ENCODE measurements around the gene ZNF185. TPM values are rescaled to one million over a fixed set of nuclear protein-coding genes. Genes with fewer than 3 reads are reported as not detected.

The ZNF185 gene
- total RNA-seq, 1 experiment from 2014 or later = 5.9 TPM

DNA sequence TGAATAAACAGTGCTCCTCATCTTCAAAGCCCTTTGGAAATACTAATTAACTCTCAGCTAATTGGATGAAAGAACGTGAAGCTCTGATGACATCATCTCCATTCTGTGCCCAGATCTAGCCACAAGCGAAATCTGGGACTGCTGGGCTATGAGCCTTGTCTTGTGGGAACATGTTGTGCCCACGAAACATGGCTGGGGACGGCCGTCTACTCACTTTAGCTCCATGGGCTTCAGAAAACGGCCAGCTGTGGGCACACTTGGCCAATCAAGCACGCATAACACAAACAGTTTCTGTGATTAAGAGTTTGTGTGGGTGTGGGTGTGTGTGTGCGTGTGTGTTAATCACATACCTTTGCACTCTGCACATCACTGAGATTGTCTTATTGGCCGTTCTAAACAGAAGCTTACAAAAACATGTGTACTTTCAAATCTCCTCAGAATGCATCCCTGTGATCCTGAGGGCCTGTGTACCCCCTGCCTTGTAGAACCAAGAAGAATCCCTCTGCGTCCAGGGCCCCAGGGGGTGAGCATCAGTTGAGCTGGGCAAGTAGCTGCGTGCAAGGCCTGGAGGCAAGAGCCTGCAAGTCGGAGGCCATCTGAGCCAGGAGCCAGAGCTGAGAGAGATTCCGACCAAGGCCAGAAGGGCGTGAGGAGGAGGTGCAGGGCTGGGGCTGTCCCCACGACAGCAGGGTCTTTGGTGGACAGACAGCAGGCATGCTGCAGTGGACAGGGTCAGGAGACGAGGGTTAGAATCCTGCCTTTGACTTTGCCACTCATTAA lies 18.7 kb upstream of the ZNF185 start:
- Mint-ChIP-seq H3K4me3 (ENCODE audit: unreplicated experiment) (no peak overlapping the region), H3K4me1 (ENCODE audit: low read depth, unreplicated experiment) (no peaks in the 10 kb centered on the region), H3K27me3 (ENCODE audit: insufficient read depth, unreplicated experiment) (no peaks in the 10 kb centered on the region), H3K9me3 (ENCODE audit: unreplicated experiment) (no peaks in the 10 kb centered on the region), H3K27ac (ENCODE audit: unreplicated experiment) (no peak overlapping the region), H3K36me3 (ENCODE audit: insufficient read depth, unreplicated experiment) (peaks cover 9% of the 10 kb centered on the region)
- no peaks in the 10 kb centered on the region for H3K4me1 ChIP-seq
- no peaks in the 10 kb centered on the region for H3K36me3 ChIP-seq (ENCODE audit: control insufficient read depth, insufficient read depth, low read length)
- no peaks in the 10 kb centered on the region for H3K9me3 ChIP-seq
- TF ChIP-seq, protein P1, sequence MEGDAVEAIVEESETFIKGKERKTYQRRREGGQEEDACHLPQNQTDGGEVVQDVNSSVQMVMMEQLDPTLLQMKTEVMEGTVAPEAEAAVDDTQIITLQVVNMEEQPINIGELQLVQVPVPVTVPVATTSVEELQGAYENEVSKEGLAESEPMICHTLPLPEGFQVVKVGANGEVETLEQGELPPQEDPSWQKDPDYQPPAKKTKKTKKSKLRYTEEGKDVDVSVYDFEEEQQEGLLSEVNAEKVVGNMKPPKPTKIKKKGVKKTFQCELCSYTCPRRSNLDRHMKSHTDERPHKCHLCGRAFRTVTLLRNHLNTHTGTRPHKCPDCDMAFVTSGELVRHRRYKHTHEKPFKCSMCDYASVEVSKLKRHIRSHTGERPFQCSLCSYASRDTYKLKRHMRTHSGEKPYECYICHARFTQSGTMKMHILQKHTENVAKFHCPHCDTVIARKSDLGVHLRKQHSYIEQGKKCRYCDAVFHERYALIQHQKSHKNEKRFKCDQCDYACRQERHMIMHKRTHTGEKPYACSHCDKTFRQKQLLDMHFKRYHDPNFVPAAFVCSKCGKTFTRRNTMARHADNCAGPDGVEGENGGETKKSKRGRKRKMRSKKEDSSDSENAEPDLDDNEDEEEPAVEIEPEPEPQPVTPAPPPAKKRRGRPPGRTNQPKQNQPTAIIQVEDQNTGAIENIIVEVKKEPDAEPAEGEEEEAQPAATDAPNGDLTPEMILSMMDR (IDR thresholded peaks at IDR 0.05; ENCODE audit: insufficient read depth in 1 of 2, low read depth in 1 of 2, low read length in 1 of 2, severe bottlenecking in 1 of 2, unreplicated experiment in 1 of 2) = no peak
- H3K4me3 ChIP-seq (ENCODE audit: low read depth, low read length) = no peak overlapping the region
- DNase-seq = no peak
- POLR2A ChIA-PET = no interaction called here
- CTCF ChIA-PET = no interaction called here
- intact Hi-C loops (cut with micrococcal nuclease; ENCODE audit: unreplicated experiment) = no loop called here
- no peaks in the 10 kb centered on the region for H3K27me3 ChIP-seq (replicated peaks; ENCODE audit: control insufficient read depth, insufficient read depth, low read length)
- BruUV-seq (replicated peaks) = no TSS peak

DNA sequence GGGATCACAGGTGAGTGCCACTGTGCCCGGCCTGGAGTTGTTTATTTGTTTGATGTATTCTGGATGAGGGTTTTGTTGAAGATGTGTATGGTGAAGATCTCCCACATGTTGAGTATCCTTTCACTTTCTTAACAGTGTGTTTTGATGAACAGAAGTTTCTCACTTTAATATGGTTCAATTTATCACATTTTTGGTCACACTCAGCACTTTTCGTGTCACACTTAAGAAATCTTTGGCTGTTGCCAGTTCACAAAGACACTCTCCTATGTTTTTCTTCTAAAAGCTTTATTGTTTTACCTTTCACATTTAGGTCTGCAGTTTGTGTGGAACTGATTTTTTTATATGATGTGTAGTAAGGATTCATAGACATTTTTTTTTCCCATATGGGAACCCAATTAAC lies 16.6 kb upstream of the ZNF185 start:
- H3K9me3 ChIP-seq = no peaks in the 10 kb centered on the region
- TF ChIP-seq, protein P1 (IDR thresholded peaks at IDR 0.05; ENCODE audit: insufficient read depth in 1 of 2, low read depth in 1 of 2, low read length in 1 of 2, severe bottlenecking in 1 of 2, unreplicated experiment in 1 of 2) = no peak
- H3K4me1 ChIP-seq = no peaks in the 10 kb centered on the region
- Mint-ChIP-seq H3K27me3 (ENCODE audit: insufficient read depth, unreplicated experiment) (no peaks in the 10 kb centered on the region), H3K4me1 (ENCODE audit: low read depth, unreplicated experiment) (no peaks in the 10 kb centered on the region), H3K36me3 (ENCODE audit: insufficient read depth, unreplicated experiment) (peaks cover 9% of the 10 kb centered on the region), H3K9me3 (ENCODE audit: unreplicated experiment) (no peaks in the 10 kb centered on the region), H3K4me3 (ENCODE audit: unreplicated experiment) (no peak overlapping the region), H3K27ac (ENCODE audit: unreplicated experiment) (no peak overlapping the region)
- BruUV-seq (replicated peaks) = no TSS peak
- intact Hi-C loops (cut with micrococcal nuclease; ENCODE audit: unreplicated experiment) = no loop called here
- H3K27me3 ChIP-seq (replicated peaks; ENCODE audit: control insufficient read depth, insufficient read depth, low read length) = no peaks in the 10 kb centered on the region
- no peak overlapping the region for H3K4me3 ChIP-seq (ENCODE audit: low read depth, low read length)
- H3K36me3 ChIP-seq (ENCODE audit: control insufficient read depth, insufficient read depth, low read length) = no peaks in the 10 kb centered on the region
- CTCF ChIA-PET = no interaction called here
- DNase-seq = no peak
- POLR2A ChIA-PET = no interaction called here

DNA sequence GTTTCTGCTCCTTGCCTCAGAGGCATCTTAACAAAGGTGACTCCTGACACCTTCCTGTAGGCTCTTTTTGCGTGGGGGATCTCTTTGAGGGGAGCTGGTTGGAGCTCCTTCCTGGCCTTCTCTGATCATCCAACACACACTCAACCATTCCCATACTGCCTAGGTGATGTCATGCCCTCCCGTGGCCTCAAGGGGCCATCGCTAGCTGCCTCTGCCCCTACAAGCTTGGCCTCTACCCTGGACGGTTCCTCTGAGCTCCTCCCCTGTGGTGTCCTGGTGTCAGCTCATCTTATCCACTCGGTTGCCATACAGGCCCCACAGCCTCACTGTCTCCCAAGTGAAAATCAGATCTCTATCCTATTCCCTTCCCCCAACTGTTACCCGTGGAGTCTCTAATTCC lies 13.7 kb upstream of the ZNF185 start:
- TF ChIP-seq, protein P1 (IDR thresholded peaks at IDR 0.05; ENCODE audit: insufficient read depth in 1 of 2, low read depth in 1 of 2, low read length in 1 of 2, severe bottlenecking in 1 of 2, unreplicated experiment in 1 of 2) = no peak

More for the DNA sequence above, 13.7 kb upstream of the ZNF185 start:
- Histone ChIP-seq H3K36me3 (ENCODE audit: control insufficient read depth, insufficient read depth, low read length) (no peaks in the 10 kb centered on the region), H3K9me3 (no peaks in the 10 kb centered on the region), H3K4me3 (ENCODE audit: low read depth, low read length) (no peak overlapping the region), H3K4me1 (no peaks in the 10 kb centered on the region), H3K27me3 (replicated peaks; ENCODE audit: control insufficient read depth, insufficient read depth, low read length) (no peaks in the 10 kb centered on the region)
- BruUV-seq (replicated peaks) = no TSS peak
- peaks cover 9% of the 10 kb centered on the region for H3K36me3 Mint-ChIP-seq (ENCODE audit: insufficient read depth, unreplicated experiment)
- ChIA-PET CTCF (interaction anchor here (0.6 kb wide), 1 partner anchor 1123 kb away, joined by 3 read pairs; no protein-coding TSS in a partner anchor), POLR2A (no interaction called here)
- no peaks in the 10 kb centered on the region for H3K4me1 Mint-ChIP-seq (ENCODE audit: low read depth, unreplicated experiment)
- no peak for DNase-seq
- no peak overlapping the region for H3K4me3 Mint-ChIP-seq (ENCODE audit: unreplicated experiment)
- intact Hi-C loops (cut with micrococcal nuclease; ENCODE audit: unreplicated experiment) = no loop called here
- H3K27me3 Mint-ChIP-seq (ENCODE audit: insufficient read depth, unreplicated experiment) = peaks cover 5% of the 10 kb centered on the region
- H3K27ac Mint-ChIP-seq (ENCODE audit: unreplicated experiment) = no peak overlapping the region
- H3K9me3 Mint-ChIP-seq (ENCODE audit: unreplicated experiment) = no peaks in the 10 kb centered on the region

Data from Caco-2 (cell line).